Activated naive CD4-positive, alpha-beta T cell treated with anti-CD3 and anti-CD28 coated beads, Interleukin-2, amount 50 U/mL, for 24 hours (primary cell): ENCODE results near the gene PRAMEF5.
"Not testable (repeated sequence)": the region's sequence is repeated elsewhere in the genome, so short reads cannot be mapped to it uniquely, and the experiment has no call there.

Experiments used
- H3K27ac Mint-ChIP-seq: one replicate; pipeline ENCODE4 v1.8.0; 2021; ENCODE audit warnings: mild to moderate bottlenecking, mixed read lengths
- H3K27me3 Mint-ChIP-seq: one replicate; pipeline ENCODE4 v1.8.0; 2021; ENCODE audit warnings: mixed read lengths
- H3K36me3 Mint-ChIP-seq: one replicate; pipeline ENCODE4 v1.8.0; 2021; ENCODE audit warnings: mixed read lengths
- H3K4me1 Mint-ChIP-seq: one replicate; pipeline ENCODE4 v1.8.0; 2021; ENCODE audit warnings: mixed read lengths
- H3K4me3 Mint-ChIP-seq: one replicate; pipeline ENCODE4 v1.8.0; 2021; ENCODE audit warnings: mild to moderate bottlenecking, mixed read lengths
- H3K9me3 Mint-ChIP-seq: one replicate; pipeline ENCODE4 v1.8.0; 2021; ENCODE audit warnings: mixed read lengths

The PRAMEF5 gene

DNA sequence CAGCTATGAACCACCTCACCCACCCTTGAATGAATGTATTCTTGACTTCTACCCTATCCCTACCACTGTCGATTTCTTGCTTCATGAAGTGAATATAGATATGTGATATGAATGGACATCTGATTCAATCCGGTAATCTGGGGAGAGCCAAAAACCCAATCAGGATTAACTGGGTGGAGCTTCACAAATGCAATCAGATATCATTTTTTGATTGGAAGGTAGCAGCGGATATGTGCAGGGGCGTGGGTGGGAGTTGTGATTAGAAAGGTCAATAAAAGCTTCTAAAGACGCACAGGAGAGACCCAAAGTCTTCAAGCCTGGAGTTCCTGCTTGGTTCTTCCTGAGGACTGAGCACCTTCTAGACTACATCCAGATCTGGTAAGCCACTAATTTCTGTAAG is at the start of gene PRAMEF5:
PRAMEF5 (plus strand) TSS at position 301 of the 400 bp plus-strand sequence. CDS start 5,071 bp downstream, outside the sequence.
- not testable (repeated sequence) for H3K36me3 Mint-ChIP-seq, H3K4me3 Mint-ChIP-seq, H3K4me1 Mint-ChIP-seq, H3K27me3 Mint-ChIP-seq, H3K27ac Mint-ChIP-seq, H3K9me3 Mint-ChIP-seq

DNA sequence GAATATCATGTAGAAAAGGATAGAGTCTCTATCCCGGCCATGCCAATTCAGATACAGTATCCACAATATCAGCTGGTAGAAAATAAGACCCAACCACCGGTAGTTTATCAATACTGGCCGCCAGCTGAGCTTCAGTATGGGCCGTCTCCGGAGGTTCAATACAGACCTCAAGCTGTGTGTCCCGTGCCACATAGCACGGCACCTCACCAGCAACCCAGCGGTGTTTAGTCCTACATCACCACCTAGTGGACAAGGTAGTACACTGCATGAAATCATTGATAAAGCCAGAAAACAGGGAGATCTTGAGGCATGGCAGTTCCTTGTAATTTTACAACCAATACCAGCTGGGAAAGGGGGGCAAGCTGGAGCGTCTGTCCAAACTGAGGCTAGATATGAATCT is 45.3 kb upstream of the PRAMEF5 start:
- H3K4me3 Mint-ChIP-seq, H3K9me3 Mint-ChIP-seq, H3K36me3 Mint-ChIP-seq, H3K4me1 Mint-ChIP-seq, H3K27me3 Mint-ChIP-seq, H3K27ac Mint-ChIP-seq: not testable (repeated sequence)

DNA sequence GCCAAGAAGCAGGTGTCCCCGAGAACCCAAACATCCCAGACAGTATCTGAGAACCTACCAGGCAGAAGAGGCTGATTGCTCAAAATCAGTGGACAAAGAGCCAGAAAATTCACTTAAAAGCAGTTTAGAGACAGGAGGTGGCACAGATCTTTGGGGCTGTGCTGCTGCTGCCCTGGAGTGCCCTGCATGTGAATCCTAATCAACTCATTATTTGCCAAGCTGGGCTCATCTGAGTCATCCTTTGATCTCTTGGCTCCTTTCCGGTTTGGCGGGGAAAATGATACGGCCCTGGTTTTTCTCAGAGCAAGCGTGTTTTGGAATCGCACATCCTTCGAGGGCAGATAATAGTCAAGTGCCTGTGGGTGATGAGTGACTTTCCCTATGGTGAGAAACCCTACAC is 37.4 kb upstream of the PRAMEF5 start:
- not testable (repeated sequence) for H3K9me3 Mint-ChIP-seq, H3K27ac Mint-ChIP-seq, H3K4me1 Mint-ChIP-seq, H3K36me3 Mint-ChIP-seq, H3K4me3 Mint-ChIP-seq, H3K27me3 Mint-ChIP-seq

DNA sequence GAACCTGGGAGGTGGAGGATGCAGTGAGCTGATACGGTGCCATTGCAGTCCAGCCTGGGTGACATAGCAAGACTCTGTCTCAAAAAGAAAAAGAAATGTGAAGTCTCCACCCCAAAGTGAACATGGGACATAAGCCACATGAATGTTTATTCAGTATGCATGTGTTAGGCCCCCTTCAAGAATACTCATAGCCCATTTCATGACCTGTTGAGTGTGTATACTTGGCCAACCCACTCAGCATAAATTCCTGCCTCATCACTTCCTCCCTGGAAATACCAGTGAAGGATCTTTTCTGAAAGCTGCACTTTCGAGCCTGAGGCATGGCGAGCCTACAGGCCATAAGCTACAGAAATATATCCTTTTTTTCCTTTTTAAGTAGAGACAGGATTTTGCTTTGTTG is 34.8 kb upstream of the PRAMEF5 start:
- not testable (repeated sequence) for H3K4me3 Mint-ChIP-seq, H3K27ac Mint-ChIP-seq, H3K36me3 Mint-ChIP-seq, H3K27me3 Mint-ChIP-seq, H3K4me1 Mint-ChIP-seq, H3K9me3 Mint-ChIP-seq

DNA sequence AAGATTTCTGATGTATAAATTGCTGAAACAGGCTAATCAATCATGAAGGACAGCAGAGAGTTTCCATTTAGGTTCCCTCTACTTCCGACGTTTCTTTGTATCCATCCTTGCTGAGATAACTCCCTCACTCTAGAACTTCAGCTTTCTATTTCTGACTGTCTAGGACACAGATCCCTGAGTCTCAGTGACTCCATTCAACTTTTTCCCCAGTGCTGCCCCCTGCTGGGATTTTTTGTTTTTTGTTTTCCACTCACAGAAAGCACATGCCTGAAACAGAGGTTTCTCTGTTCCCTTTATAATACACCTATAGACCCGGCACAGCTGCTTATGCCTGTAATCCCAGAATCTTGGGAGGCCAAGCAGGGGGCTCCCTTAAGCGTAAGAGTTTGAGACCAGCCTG is 31.2 kb upstream of the PRAMEF5 start:
- H3K4me1 Mint-ChIP-seq, H3K4me3 Mint-ChIP-seq, H3K27ac Mint-ChIP-seq, H3K9me3 Mint-ChIP-seq, H3K27me3 Mint-ChIP-seq, H3K36me3 Mint-ChIP-seq: not testable (repeated sequence)

DNA sequence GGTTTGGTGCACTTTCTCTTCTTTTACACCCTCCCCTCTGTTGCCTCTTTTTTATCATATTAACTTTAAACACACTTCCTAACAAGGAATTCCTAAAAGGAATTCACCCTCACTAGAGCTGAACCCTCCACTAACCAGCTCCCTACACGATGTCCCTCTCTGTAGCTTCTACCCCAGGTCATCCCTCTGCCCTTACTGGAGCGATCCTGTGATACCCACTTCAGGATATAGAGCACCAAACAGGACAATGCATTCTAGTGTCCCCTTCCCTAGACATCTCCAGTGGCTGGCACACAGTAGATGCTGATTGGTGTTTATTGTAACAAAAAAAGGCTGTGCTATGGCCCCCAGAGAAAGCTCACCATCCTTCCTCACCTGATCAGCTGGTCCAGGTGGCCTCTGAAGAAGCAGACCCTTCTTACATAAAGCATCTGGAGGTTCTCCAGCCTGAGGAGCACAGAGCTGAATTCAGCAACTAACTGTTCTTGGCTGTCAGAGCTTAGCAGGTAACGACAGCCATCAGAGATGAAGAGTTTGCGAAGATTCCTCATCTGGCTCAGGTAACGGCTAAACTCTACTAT is 29.4 kb upstream of the PRAMEF5 start:
- Mint-ChIP-seq H3K27ac (no peak overlapping the region), H3K9me3 (no peaks in the 10 kb centered on the region), H3K4me3 (no peak overlapping the region), H3K36me3 (no peaks in the 10 kb centered on the region), H3K4me1 (no peaks in the 10 kb centered on the region), H3K27me3 (peaks cover 2% of the 10 kb centered on the region)

DNA sequence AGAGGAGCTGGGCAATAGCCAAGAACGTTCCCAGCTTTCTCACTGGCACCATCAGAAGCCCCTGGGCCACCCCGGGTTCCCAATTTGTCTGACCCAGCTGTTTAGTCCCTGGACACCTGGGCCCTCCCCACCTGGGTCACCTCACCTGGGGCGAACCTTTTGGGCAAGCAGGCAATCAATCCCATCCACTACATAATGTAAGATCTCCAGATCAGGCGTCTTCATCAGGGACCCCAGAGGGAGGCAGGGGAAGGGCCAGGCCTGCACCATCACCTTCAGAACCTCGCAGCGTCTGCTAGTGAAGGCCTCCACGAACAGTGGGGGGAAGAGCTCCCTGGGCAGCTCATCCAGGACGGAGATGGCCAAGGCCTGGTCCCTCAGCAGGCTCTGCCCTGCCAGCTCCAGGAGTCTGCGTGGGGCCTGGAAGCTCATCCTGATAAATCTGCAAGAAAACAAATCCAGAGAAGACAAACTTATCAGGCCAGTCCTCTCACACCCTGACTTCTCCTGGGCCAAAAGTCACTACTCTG is 28.3 kb upstream of the PRAMEF5 start, which contains the start of gene PRAMEF18:
PRAMEF18 (minus strand) TSS at position 480 of the 530 bp plus-strand sequence; CDS start at position 432, 48 bp downstream.
- not testable (repeated sequence) for H3K9me3 Mint-ChIP-seq, H3K4me3 Mint-ChIP-seq, H3K4me1 Mint-ChIP-seq, H3K27ac Mint-ChIP-seq, H3K27me3 Mint-ChIP-seq, H3K36me3 Mint-ChIP-seq

DNA sequence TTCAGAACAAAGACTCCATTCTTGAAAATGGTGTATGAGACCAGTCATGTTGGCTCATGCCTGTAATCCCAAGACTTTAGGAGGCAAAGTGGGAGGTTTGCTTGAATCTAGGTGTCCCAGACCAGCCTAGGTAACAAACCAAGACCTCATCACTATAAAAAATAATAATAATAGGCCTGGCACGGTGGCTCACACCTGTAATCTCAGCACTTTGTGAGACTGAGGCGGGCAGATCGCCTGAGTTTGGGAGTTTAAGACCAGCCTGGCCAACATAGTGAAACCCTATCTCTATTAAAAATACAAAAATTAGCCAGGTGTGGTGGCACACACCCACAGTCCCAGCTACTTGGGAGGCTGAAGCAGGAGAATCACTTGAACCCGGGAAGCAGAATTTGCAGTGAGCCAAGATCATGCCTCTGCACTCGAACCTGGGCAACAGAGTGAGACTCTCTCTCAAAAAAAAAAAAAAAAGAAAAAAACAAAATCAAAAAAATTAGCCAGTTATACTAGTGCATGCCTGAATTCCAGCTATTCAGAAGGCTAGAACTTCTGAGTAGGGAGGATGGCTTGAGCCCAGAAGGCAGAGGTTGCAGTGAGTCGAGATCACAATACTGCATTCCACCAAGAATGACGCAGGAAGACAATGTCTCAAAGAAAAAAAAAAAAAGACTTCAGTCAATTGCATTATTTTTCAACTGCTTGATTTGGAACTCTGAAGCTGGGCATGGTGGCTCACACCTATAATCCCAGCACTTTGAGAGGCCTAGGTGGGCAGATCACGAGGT is 26.5 kb upstream of the PRAMEF5 start:
- not testable (repeated sequence) for H3K27ac Mint-ChIP-seq, H3K36me3 Mint-ChIP-seq, H3K9me3 Mint-ChIP-seq, H3K4me3 Mint-ChIP-seq, H3K27me3 Mint-ChIP-seq, H3K4me1 Mint-ChIP-seq

DNA sequence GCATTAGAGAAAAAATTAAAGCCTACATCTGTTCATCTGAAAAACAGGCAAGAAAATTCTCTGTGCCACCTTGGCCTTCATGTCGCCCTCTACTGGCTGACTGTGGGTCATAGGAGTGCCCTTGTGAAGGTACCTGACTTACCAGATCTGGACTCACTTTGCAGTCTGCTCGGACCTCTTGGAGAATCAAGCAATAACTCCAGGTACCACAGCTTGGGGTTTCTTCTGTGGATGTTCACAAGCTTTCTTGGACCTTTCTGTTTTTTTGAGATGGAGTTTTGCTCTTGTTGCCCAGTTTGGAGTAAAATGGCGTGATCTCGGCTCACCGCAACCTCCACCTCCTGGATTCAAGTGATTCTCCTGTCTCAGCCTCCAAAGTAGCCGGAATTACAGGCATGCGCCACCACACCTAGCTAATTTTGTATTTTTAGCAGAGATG is 25.6 kb upstream of the PRAMEF5 start:
- no peaks in the 10 kb centered on the region for H3K4me1 Mint-ChIP-seq
- no peaks in the 10 kb centered on the region for H3K9me3 Mint-ChIP-seq
- H3K27me3 Mint-ChIP-seq: peaks cover 7% of the 10 kb centered on the region
- no peak overlapping the region for H3K4me3 Mint-ChIP-seq
- H3K27ac Mint-ChIP-seq: no peak overlapping the region
- no peaks in the 10 kb centered on the region for H3K36me3 Mint-ChIP-seq

DNA sequence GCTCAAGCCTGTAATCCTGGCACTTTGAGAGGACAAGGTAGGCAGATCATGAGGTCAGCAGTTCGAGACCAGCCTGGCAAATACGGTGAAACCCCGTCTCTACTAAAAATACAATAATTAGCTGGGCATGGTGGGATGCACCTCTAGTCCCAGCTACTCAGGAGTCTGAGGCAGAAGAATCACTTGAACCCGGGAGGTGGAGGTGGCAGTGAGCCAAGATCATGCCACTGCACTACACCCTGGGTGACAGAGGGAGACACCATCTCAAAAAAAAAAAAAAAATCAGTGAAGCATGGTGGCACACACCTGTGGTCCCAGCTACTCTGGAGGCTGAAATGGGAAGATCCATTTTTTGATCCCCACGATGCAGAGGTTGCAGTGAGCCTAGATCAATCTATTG is 23.9 kb upstream of the PRAMEF5 start:
- H3K4me1 Mint-ChIP-seq, H3K36me3 Mint-ChIP-seq, H3K27ac Mint-ChIP-seq, H3K4me3 Mint-ChIP-seq, H3K9me3 Mint-ChIP-seq, H3K27me3 Mint-ChIP-seq: not testable (repeated sequence)

DNA sequence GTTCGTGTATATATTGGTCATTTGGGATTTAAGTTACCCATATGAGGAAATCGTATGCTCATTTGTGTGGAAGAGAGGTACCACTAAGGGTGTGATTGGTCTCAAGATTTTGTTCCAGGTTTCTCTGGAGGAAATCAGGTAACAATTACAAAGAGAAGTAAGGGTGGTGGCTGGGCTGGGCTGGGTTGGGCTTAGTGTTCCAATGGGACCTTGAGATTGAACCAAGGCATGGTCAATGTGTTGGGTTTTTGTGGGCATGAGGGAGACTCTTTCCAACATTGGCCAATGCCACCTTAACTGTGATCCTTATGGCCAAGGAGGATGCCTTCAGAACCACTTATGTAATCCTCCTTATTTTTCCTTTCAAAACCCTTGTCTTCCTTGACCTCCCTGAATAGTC is 23.4 kb upstream of the PRAMEF5 start:
- H3K36me3 Mint-ChIP-seq, H3K4me1 Mint-ChIP-seq, H3K9me3 Mint-ChIP-seq, H3K27ac Mint-ChIP-seq, H3K27me3 Mint-ChIP-seq, H3K4me3 Mint-ChIP-seq: not testable (repeated sequence)

DNA sequence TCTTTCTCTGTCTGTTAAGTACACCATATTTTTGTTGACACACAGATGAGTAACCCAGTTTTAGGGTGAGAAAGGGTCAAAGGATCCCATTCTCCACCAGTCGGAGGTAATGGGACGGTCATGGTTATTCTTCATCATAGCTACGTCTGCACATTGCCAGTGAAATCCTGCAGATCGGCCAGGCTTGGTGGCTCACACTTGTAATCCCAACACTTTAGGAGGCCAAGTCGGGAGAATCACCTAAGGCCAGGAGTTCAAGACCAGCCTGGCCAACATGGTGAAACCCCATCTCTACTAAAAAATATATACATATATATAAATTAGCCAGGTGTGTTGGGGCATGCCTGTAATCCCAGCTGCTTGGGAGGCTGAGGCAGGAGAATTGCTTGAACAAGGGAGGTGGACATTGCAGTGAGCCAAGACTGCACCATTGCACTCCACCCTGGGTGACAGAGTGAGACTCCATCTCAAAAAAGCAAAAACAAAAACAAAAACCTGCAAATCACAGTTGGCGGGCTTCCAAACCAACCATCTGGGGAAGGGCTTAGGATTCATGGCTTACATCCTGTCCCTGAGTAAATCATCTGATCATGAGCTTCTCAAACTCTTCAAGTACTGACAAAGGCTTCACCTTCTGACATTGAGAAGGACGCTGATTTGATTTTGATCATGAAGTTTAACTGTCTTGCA is 22.8 kb upstream of the PRAMEF5 start:
- H3K4me1 Mint-ChIP-seq, H3K27ac Mint-ChIP-seq, H3K27me3 Mint-ChIP-seq, H3K36me3 Mint-ChIP-seq, H3K9me3 Mint-ChIP-seq, H3K4me3 Mint-ChIP-seq: not testable (repeated sequence)

DNA sequence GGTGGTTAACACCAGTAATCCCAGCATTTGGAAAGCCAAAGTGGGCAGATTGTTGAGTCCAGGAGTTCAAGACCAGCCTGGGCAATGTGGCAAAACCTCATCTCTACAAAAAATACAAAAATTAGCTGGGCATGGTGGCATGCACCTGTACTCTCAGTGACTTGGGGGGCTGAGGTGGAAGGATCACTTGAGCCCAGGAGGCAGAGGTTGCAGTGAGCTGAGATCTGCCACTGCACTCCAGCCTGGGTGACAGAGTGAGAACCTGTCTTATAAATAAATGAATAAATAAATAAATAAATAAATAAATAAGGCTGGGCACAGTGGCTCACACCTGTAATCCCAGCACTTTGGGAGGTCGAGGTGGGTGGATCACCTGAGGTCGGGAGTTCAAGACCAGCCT is 21.9 kb upstream of the PRAMEF5 start:
- H3K27ac Mint-ChIP-seq, H3K4me1 Mint-ChIP-seq, H3K27me3 Mint-ChIP-seq, H3K9me3 Mint-ChIP-seq, H3K36me3 Mint-ChIP-seq, H3K4me3 Mint-ChIP-seq: not testable (repeated sequence)

DNA sequence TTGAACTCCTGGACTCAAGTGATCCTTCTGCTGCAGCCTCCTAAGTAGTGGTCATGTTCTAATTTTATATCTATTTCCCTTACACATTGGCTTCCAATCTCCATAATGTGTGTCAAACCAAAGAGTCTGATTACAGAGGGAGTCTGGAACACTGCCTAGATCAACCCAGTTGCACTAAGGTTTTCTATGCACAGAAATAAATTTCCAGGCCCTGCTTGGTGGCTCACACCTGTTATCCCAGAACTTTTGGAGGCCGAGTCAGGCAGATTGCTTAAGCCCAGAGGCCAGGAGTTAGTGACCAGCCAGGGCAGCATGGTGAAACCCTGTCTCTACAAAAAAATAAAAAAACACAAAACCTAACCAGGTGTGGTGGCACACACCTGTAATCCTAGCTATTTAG is 19.9 kb upstream of the PRAMEF5 start:
- H3K27me3 Mint-ChIP-seq, H3K27ac Mint-ChIP-seq, H3K36me3 Mint-ChIP-seq, H3K4me1 Mint-ChIP-seq, H3K9me3 Mint-ChIP-seq, H3K4me3 Mint-ChIP-seq: not testable (repeated sequence)

DNA sequence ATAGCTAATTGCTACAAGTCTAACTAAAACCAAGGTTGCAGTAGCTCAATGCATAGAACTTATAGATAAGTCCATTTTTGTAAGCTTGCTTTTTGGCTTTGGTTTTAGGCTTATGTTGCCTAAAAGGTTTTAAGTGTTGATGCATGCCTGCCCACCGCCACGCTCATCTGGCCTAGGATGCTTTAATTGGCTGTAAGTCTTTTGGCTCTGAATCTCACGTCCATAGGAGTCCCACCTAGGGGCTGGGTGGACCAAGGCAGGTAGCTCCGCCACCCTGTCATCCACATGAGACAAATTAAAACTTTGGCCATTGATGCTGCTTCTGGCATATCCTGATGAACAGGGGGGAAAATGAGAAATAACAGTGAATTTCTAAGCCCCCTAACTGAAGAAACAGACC is 16.4 kb upstream of the PRAMEF5 start:
- H3K9me3 Mint-ChIP-seq, H3K27ac Mint-ChIP-seq, H3K4me1 Mint-ChIP-seq, H3K4me3 Mint-ChIP-seq, H3K27me3 Mint-ChIP-seq, H3K36me3 Mint-ChIP-seq: not testable (repeated sequence)

DNA sequence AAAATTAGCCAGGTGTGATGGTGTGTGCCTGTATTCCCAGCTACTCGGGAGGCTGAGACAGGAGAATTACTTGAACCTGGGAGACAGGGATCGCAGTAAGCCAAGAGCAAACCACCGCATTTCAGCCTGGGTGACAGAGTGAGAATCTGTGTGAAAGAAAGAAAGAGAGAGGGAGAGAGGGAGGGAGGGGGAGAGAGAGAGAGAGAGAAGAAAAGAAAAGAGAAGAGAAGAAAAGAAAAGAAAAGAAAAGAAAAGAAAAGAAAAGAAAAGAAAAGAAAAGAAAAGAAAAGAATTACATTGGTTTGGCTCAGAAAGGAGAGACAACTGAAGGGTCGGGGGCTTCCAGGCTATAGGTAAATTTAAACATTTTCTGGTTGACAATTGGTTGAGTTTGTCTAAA is 14.4 kb upstream of the PRAMEF5 start:
- H3K27ac Mint-ChIP-seq, H3K9me3 Mint-ChIP-seq, H3K4me1 Mint-ChIP-seq, H3K36me3 Mint-ChIP-seq, H3K4me3 Mint-ChIP-seq, H3K27me3 Mint-ChIP-seq: not testable (repeated sequence)
